NCI-H2107 (cell line): ENCODE data around the gene KRTAP10-6.
"Not testable (repeated sequence)": the region's sequence is repeated elsewhere in the genome, so short reads cannot be mapped to it uniquely, and the experiment has no call there.

ENCODE experiments used
- DNase-seq: peaks from one replicate; lab custom pipeline; 2025; lab: John Stamatoyannopoulos, UW

The KRTAP10-6 gene, protein sequence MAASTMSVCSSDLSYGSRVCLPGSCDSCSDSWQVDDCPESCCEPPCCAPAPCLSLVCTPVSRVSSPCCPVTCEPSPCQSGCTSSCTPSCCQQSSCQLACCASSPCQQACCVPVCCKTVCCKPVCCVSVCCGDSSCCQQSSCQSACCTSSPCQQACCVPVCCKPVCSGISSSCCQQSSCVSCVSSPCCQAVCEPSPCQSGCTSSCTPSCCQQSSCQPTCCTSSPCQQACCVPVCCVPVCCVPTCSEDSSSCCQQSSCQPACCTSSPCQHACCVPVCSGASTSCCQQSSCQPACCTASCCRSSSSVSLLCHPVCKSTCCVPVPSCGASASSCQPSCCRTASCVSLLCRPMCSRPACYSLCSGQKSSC

DNA sequence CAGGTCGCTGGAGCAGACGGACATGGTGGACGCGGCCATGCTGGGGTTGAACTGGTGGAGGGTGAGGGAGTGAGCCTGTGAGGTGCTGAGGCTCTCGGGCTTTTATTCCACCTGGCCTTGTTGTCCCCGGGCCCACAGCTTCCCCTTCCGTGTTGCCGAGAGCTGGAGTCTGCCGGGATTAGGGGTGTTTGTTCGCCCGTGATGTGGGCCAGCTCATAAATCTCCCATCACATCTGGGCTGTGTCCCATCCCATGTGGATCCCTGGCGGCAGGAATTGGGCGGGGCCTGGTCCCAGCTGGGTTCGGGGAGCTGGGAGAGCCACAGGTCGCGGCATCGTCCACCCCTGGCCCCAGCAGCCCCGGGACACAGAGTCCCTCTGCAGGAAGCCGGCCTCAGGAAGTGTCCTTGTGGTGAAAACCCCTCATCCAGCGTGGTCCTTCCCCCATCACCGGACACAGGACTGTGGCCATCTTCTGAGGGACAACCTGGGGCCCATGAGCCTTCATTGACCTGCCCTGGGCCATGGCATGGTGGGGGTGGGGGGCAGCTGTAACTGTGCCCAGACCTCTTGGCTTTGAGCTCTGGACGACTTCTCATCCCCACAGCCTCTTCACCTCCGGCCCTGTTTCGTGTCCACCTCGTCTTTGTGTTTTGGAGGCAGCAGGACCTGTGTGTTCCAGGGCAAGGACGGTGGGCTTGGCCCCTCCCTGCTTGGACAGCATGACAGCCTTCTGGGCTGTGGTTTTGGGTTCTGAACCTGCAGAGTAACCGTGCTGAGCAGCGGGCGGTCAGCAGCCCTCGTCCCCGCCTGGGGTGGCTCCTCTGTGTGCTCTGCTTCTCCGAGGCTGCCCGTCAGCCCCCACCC lies at the start of gene KRTAP10-6:
TSS of gene KRTAP10-6 (minus strand) at position 60 of the 866 bp plus-strand sequence. CDS start at position 39, 21 bp downstream.
- DNase-seq: no peak

DNA sequence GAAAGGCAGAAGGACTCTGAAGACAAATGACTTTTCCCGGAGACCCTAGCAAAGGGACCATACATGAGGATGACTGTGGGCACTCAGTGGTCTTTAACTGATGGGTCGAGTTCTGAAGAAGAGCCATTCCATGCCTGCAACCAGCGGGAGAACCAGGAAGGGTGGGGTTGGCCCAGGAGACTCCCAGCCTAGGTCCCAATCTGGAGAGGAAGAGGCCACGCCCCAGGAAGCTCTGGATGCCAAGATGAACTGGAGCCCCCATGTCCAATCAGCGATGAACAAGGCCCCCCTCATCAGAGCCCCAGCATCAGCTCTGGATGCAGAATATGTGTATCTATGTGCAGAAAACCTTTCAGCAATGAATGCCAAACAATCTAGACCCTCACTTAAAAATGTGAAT lies 48.5 kb upstream of the KRTAP10-6 start:
- DNase-seq: no peak

DNA sequence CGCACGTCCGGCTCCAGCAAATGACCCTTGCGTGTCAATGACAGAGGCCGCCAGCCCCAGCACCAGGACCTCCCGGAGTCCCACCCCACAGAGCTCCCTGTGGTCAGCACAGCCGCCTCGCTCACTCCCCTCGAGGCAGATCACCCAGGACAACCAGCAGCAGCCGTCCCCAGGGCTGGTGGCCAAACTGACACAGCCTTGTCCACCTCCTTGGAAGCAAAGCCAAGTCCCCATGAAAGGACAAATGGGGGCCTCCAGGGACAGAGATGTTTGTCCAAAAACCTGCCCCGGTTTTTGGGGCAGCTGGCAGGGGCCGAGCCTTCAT lies 47.0 kb upstream of the KRTAP10-6 start:
- DNase-seq: no peak

DNA sequence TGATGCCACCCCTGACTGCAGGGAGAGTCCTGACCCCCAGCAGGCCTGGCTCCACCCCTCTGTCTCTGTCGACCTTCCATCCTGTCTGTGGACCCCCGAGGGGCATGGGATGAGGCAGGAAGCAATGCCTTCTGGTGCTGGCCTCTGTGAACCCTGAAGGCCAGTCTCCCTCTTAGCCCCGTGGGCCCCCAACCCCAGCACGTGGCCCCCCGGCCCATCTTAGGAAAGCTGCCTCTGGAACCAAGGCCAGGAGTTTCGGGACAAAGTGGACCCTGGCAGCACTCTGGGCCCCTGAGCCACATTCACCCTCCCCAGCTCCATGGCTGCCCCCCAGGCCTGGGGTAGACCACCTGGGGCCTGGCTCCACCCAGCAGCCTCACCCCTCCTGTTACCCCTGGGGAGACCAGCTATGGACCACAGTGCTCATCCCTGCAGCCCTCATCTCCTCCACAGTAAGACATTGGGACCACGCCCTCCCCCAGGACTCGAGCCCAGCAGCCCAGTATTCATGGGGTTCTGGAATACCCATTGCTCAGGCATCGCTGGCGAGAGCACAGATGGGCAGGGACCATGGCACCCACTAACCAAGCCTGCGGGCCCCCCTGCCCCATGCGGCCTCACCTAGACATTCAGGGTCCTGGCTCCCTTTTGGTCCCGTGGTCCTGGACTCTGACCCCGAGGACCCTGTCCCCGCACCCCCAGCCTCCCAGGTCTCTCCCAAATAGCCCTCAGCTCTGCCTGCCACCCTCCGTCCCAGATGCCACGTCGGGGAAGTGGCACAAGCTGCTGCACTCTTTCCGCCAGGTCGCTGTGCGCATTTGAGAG lies 46.4 kb upstream of the KRTAP10-6 start:
- DNase-seq: not testable (repeated sequence)

DNA sequence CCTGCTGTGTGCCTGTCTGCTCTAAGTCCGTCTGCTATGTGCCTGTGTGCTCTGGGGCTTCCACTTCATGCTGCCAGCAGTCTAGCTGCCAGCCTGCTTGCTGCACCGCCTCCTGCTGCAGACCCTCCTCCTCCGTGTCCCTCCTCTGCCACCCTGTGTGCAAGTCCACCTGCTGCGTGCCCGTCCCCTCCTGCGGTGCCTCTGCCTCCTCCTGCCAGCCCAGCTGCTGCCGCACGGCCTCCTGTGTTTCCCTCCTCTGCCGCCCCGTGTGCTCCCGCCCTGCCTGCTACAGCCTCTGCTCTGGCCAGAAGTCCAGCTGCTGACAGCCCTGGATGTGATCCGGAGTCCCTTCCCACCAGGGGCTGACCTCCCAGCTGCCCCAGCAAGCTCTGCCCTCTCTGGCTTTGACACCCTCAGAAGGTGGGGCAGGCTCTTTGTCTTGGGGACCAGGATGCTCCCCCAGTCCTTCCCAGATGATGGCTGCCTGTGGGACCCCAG lies 45.6 kb upstream of the KRTAP10-6 start:
- not testable (repeated sequence) for DNase-seq

DNA sequence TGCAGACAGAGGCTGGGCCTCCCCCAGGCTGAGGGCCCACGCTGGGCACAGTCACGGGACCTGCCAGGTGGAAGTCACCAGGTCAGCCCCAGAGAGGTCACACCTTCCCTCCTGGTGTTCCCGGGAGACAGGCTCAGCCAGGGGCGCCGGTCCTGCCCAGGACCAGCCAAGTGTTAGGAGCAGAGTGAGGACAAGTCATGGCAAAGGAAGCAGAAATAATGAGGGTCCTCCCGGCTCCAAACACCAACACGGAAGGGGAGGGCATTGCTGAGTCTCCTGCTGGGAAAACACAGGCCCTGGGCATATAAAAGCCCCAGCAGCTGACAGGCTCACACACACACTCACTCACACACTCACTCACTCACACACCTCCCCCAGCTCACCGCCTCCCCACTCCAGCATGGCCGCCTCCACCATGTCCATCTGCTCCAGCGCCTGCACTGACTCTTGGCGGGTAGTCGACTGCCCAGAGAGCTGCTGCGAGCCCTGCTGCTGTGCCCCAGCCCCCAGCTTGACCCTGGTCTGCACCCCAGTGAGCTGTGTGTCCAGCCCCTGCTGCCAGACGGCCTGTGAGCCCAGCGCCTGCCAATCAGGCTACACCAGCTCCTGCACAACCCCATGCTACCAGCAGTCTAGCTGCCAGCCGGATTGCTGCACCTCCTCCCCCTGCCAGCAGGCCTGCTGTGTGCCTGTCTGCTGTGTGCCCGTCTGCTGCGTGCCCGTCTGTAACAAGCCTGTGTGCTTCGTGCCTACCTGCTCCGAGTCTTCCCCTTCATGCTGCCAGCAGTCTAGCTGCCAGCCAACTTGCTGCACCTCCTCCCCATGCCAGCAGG lies 44.9 kb upstream of the KRTAP10-6 start, which contains the start of gene KRTAP10-10:
TSS of gene KRTAP10-10 (plus strand) at position 339 of the 833 bp plus-strand sequence. CDS start at position 401, 62 bp downstream.
- no peak for DNase-seq

DNA sequence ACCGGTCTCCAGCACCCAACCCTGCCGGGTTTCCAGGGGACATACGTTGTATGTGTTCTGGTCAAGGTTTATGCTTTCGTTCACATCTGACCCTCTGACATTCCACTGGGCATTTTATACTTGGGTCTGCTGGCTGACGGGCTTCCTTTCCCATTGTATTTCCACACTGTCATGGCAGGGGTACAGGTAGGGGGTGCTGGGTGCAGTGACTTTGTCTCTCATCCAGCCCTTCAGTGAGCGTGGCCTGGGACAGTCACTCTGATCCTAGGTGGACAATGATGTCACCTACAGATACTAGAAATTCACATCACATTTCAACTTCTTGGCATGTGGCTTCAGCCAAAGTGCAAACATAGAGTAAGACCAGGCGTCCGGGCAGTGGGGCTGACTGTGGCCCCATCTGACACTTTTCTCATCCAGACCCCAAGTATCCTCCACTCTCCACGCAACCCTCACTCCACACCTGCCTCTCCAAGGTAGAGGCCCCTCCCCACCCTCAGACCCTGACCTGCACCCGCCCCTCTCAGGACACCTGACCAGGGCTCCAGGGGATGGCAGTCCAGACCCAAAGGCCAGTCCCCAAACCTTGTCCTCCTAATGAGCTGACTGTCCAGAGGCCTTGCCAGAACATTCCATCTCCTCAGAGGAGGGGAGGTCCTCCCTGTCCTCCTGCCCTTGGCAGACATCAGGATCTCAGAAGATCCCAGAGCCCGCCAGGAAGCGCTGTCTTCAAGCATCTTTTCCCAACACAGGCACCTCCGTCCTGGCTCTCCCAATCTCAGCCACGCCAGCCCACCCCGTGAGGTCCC lies 44.1 kb upstream of the KRTAP10-6 start:
- DNase-seq: no peak

DNA sequence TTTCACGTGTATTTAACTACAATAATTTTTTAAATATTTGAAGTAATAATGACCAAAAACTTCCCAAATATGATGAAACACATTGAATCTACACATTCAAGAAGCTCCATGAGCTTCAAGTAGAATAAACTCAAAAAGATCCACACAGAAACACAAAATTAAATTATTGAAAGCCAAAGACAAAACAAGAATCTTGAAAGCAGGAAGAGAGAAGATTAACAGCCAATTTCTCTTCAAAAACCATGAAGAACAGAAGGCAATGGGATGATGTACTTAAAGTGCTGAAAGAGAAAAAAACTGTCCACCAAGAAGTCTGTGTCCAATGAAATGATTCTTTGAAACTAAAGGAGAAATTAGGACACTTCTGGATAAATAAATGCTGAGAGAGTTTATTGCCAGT lies 39.8 kb upstream of the KRTAP10-6 start:
- DNase-seq: no peak

DNA sequence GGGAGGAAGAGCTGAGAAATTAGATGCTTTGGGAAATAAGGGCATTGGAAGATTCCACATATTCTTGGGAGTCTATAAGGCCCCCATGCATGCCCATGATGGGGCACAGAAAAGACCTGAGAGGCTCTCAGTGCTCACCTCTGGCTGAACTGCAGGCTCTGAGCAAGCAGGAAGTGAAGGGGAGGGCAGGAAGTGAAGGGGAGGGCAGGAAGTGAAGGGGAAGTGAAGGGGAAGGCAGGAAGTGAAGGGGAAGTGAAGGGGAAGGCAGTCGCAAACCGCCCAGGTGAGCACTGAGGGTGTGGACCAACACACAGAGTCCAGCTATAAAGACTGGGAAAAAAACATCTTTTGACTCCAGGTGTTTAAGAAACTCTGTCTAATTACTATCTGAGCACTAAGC lies 38.1 kb upstream of the KRTAP10-6 start:
- no peak for DNase-seq

DNA sequence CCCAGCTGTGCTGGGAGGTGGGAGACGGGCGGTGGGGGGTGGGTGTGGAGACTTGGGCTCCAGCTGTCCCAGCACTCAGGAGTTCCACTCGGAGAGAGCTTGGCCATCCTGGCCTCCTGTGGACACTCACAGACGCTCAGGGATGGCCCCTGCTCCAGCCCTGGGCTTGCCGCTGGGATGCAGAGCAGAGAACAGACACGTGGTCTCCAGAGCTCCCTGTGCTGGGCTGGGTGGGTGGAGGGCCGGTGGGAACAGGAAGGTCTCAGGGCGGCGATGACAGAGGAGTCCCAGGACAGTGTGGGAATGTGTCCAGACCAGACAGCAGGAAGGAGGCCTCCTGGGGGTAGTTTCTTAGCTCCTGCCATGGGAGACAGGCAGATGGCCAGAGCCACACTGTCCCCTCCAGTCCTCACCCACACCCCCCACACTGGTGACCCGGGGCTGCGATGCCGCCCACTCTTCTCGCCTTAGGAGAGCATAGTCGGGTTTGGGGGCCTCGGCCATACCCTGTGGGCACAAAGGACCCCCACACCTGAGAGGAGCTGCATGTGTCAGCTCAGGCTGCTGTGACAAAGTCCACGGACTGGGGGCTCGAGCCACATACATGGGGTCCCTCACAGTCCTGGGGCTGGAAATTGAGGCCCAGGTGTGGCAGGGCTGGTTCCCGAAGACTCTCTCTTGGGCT lies 36.5 kb upstream of the KRTAP10-6 start:
- DNase-seq: no peak

DNA sequence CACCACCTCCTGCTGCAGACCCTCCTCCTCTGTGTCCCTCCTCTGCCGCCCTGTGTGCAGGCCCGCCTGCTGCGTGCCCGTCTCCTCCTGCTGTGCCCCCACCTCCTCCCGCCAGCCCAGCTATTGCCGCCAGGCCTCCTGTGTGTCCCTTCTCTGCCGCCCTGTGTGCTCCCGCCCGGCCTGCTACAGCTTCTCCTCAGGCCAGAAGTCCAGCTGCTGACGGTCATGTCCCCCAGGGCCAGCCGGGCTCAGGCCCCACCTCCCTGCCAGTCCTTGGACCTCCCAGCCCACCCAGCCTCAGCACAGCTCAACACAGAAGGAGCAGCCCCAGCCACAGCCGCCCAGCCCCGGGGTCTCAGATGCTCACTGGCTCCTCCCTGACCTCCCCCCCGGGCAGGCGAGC lies 35.5 kb upstream of the KRTAP10-6 start:
- DNase-seq: not testable (repeated sequence)

DNA sequence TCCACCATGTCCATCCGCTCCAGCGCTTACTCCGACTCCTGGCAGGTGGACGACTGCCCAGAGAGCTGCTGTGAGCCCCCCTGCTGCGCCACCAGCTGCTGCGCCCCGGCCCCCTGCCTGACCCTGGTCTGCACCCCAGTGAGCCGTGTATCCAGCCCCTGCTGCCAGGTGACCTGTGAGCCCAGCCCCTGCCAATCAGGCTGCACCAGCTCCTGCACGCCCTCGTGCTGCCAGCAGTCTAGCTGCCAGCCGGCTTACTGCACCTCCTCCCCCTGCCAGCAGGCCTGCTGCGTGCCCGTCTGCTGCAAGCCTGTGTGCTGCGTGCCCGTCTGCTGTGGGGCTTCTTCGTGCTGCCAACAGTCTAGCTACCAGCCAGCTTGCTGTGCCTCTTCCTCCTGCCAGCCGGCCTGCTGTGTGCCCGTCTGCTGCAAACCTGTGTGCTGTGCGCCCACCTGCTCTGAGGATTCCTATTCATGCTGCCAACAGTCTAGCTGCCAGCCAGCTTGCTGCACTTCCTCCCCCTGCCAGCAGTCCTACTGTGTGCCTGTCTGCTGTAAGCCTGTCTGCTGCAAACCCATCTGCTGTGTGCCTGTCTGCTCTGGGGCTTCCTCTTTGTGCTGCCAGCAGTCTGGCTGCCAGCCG lies 35.0 kb upstream of the KRTAP10-6 start:
- not testable (repeated sequence) for DNase-seq

DNA sequence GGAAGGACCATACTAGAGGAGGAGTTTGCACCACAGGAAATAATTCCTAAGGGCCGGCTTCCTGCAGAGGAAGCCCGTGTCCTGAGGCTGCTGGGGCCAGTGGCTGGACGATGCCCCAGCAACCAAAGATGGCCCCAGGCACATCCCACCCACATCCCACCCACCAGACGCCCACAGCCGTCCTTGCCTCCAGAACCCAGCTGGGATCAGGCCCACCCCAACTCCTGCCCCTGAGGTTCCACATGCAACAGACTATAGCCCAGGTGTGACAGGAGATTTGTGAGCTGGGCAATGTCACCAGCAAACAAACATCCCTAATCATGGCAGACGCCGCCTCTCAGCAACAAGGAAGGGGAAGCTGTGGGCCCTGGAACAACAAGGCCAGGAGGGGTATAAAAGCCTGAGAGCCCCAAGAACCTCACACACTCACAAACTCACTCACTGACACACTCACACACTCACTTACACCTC lies 34.4 kb upstream of the KRTAP10-6 start, which contains the start of gene KRTAP10-9:
TSS of gene KRTAP10-9 (plus strand) at position 421 of the 471 bp plus-strand sequence. CDS start 79 bp downstream, outside the sequence.
- DNase-seq: no peak

DNA sequence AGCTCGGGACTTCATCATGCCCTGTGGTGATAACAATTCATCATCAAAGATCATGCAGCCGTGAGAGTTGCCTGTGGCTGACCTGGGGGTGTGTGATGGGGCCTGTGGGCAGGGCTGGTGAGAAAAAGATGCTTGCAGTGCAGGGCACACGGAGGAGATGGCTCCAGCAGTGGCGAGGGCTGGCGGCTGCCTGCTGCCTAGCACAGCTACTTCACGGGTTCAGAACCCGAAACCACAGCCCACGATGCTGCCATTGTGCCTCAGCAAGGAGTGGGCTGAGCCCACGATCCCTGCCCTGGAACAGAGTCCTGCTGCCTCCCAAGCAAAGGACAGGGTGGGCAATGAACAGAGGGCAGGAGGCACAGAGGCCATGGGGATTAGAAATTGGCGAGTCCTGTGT lies 34.0 kb upstream of the KRTAP10-6 start:
- DNase-seq: no peak

DNA sequence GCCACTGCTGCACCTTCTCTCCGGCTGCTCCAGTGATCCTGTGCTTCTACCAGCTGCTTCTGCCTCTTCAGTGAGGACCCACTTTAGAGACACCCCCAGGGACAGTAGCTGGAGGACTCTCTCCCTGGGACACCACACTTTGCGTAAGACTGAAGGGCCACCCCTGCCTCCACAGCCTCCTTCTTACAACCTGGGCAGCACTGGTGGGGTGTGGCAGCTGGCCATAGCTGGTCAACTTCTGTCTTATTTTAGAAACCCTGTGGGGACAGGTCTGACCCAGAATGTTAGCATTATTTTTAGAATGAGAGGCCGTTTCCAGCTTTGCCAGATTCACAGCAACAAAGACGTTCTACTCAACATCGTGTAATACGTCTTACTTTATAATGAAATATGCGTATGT lies 33.5 kb upstream of the KRTAP10-6 start:
- DNase-seq: no peak

DNA sequence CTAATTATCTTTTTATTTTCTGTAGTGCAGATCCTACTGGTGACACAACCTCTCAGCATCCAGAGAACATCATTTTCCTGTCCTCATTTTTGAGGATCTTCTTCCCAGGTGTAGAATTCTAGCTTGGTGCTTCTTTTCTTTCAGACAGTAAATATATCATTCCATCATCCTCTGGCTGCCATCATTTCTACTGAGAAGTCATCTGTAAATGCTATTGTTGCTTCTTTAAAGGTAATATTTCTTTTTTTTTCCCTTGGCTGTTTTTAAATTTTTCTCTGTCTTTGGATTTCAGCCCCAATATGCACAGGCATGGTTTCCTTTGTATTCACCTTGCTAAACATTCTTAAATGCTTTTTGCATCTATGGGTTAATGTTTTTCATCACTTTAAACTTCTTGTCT lies 31.3 kb upstream of the KRTAP10-6 start:
- no peak for DNase-seq

DNA sequence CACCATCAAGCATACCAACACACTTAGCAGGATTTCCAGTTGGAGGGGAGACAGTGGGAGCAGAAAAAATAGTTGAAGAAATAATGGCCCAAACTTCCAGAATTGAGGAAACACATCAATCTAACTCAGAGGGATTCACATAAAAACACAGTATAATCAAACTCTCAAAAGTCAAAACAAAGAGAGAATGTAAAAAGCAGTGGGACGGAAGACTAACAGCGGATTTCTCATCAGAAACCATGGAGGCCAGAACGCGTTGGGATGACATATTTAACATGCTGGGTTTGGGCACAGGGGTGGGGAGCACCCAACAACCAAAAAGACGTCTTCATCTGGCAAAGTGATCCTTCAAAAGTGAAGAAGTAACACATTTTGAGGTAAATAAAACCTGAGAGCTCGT lies 27.6 kb upstream of the KRTAP10-6 start:
- no peak for DNase-seq

DNA sequence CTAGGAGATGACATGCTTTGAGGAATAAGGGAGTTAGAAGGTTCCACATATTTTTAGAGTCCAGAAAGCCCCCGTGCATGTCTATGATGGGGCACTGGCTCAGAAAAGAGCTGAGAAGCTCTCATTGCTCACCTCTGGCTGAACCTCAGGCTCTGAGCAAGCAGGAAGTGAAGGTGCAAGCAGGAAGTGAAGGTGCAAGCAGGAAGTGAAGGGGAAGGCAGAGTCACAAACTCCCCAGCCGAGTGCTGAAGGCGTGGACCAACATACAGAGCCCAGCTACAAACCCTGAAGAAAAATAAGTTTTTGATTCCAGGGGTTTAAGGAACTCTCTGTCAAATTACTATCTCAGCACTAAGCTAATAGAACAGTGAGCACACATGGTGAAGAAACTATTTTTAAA lies 26.6 kb upstream of the KRTAP10-6 start:
- no peak for DNase-seq

DNA sequence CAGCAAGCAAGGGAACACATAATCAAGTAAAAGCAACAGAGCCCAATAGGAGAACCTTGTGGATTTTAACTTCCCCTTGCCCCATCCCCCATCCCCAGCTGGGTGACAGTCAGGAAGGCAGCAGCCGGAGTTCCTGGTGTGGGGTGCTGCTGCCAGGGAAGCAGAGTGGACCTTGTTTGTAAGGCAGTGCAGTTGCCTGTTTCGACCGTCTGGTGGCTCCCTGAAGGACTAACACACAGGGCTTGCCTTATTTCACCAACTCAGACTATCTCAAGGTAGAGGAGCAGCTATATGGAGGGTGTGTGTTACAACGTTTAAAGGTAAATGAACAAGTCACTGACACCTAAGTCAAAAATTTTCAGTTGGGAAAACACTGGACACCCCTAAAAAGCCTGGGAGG lies 26.2 kb upstream of the KRTAP10-6 start:
- DNase-seq: no peak
